Measurements from ENCODE around the gene EPAS1. TPM values are rescaled to one million over a fixed set of nuclear protein-coding genes. Genes with fewer than 3 reads are reported as not detected.

Gene EPAS1
- total and polyA plus RNA-seq, 2 experiments from 2014 or later = 1.4 to 4.8 TPM

- Histone ChIP-seq H3K36me3 (no peaks in the 10 kb centered on the region), H3K9me3 (ENCODE audit: low read depth) (no peaks in the 10 kb centered on the region), H3K27ac (no peak overlapping the region), H3K27me3 (no peaks in the 10 kb centered on the region), H3K4me3 (no peak overlapping the region), H3K4me1 (ENCODE audit: low read depth) (peaks cover 16% of the 10 kb centered on the region)
- no peak for TF ChIP-seq CTCF (IDR thresholded peaks at IDR 0.05; ENCODE audit: low read depth, low read length)
- DNase-seq (ENCODE audit: low read depth in 1 of 2, low spot score in 1 of 2) = no peak
These were observed 56.3 kb downstream of the EPAS1 start for GRCh38 chr2:46353509-46353908.

GRCh38 chr2:46355756-46356155 is 58.5 kb downstream of the EPAS1 start:
- H3K36me3 ChIP-seq = no peaks in the 10 kb centered on the region

GRCh38 chr2:46356991-46357390 is 59.8 kb downstream of the EPAS1 start:
- Histone ChIP-seq H3K4me1 (ENCODE audit: low read depth) (peaks cover 8% of the 10 kb centered on the region), H3K36me3 (no peaks in the 10 kb centered on the region), H3K4me3 (no peak overlapping the region), H3K27ac (no peak overlapping the region), H3K27me3 (no peaks in the 10 kb centered on the region), H3K9me3 (ENCODE audit: low read depth) (no peaks in the 10 kb centered on the region)
- DNase-seq (ENCODE audit: low read depth in 1 of 2, low spot score in 1 of 2) = no peak
- no peak for TF ChIP-seq CTCF (IDR thresholded peaks at IDR 0.05; ENCODE audit: low read depth, low read length)

More at GRCh38 chr2:46355756-46356155, 58.5 kb downstream of the EPAS1 start:
- H3K9me3 ChIP-seq (ENCODE audit: low read depth) = no peaks in the 10 kb centered on the region
- DNase-seq (ENCODE audit: low read depth in 1 of 2, low spot score in 1 of 2) = no peak
- H3K27me3 ChIP-seq = no peaks in the 10 kb centered on the region
- TF ChIP-seq CTCF (IDR thresholded peaks at IDR 0.05; ENCODE audit: low read depth, low read length) = no peak
- no peak overlapping the region for H3K27ac ChIP-seq
- no peak overlapping the region for H3K4me3 ChIP-seq
- peaks cover 16% of the 10 kb centered on the region for H3K4me1 ChIP-seq (ENCODE audit: low read depth)

GRCh38 chr2:46358713-46359112 is 61.5 kb downstream of the EPAS1 start:
- H3K27ac ChIP-seq = no peak overlapping the region
- no peaks in the 10 kb centered on the region for H3K36me3 ChIP-seq
- no peak overlapping the region for H3K4me3 ChIP-seq
- H3K9me3 ChIP-seq (ENCODE audit: low read depth) = no peaks in the 10 kb centered on the region
- DNase-seq (ENCODE audit: low read depth in 1 of 2, low spot score in 1 of 2) = no peak
- H3K27me3 ChIP-seq = no peaks in the 10 kb centered on the region
- H3K4me1 ChIP-seq (ENCODE audit: low read depth) = no peaks in the 10 kb centered on the region
- TF ChIP-seq CTCF (IDR thresholded peaks at IDR 0.05; ENCODE audit: low read depth, low read length) = no peak

- Histone ChIP-seq H3K27me3 (no peaks in the 10 kb centered on the region), H3K36me3 (no peaks in the 10 kb centered on the region)
These were observed 63.1 kb downstream of the EPAS1 start for GRCh38 chr2:46360303-46360702.

More at GRCh38 chr2:46360303-46360702, 63.1 kb downstream of the EPAS1 start:
- Histone ChIP-seq H3K4me1 (ENCODE audit: low read depth) (no peaks in the 10 kb centered on the region), H3K9me3 (ENCODE audit: low read depth) (no peaks in the 10 kb centered on the region), H3K4me3 (no peak overlapping the region), H3K27ac (no peak overlapping the region)
- TF ChIP-seq CTCF (IDR thresholded peaks at IDR 0.05; ENCODE audit: low read depth, low read length) = no peak
- no peak for DNase-seq (ENCODE audit: low read depth in 1 of 2, low spot score in 1 of 2)

Data from cardiac muscle cell (in vitro differentiated cells and primary cell).